ENCODE data around the gene TEX10. TPM values are rescaled to one million over a fixed set of nuclear protein-coding genes. Genes with fewer than 3 reads are reported as not detected.
A peak's percentile ranks its signal among the peaks of the same experiment; 100 is the strongest.

TEX10 gene
- total and polyA plus RNA-seq, 4 donors: 24.9 to 33.5 (median 25.6) TPM

- no peaks in the 10 kb centered on the region for H3K4me1 ChIP-seq (ENCODE audit: control insufficient read depth, insufficient read depth, low read length)
- no peak overlapping the region for H3K4me3 ChIP-seq (ENCODE audit: low read depth, low read length)
- DNase-seq (ENCODE audit: low read depth in 4 of 6, low spot score in 6 of 6): no peak
- WGBS (ENCODE audit: insufficient coverage): no CpG with 5 or more reads among the region's 2 CpGs
- no peak overlapping the region for H3K27ac ChIP-seq (ENCODE audit: low read depth, low read length)
- peaks cover 3% of the 10 kb centered on the region for H3K9me3 ChIP-seq (ENCODE audit: control insufficient read depth, insufficient read depth, low read length)
- peaks cover 4% of the 10 kb centered on the region for H3K36me3 ChIP-seq (ENCODE audit: control insufficient read depth, insufficient read depth, low read length)
- no peaks in the 10 kb centered on the region for H3K27me3 ChIP-seq (ENCODE audit: control insufficient read depth, insufficient read depth, low read length)
Observed at GRCh38 chr9:100281066-100281465, 71.7 kb downstream of the TEX10 start.

- Histone ChIP-seq H3K27ac (ENCODE audit: low read depth, low read length) (no peak overlapping the region), H3K4me3 (ENCODE audit: low read depth, low read length) (no peak overlapping the region), H3K9me3 (ENCODE audit: control insufficient read depth, insufficient read depth, low read length) (no peaks in the 10 kb centered on the region), H3K27me3 (ENCODE audit: control insufficient read depth, insufficient read depth, low read length) (no peaks in the 10 kb centered on the region), H3K36me3 (ENCODE audit: control insufficient read depth, insufficient read depth, low read length) (peaks cover 11% of the 10 kb centered on the region), H3K4me1 (ENCODE audit: control insufficient read depth, insufficient read depth, low read length) (no peaks in the 10 kb centered on the region)
- peak in 1 of 6 donors; percentile 27 for DNase-seq (ENCODE audit: low read depth in 4 of 6, low spot score in 6 of 6)
- WGBS (ENCODE audit: insufficient coverage): 77% methylated on average over 1 of the region's 5 CpGs
Observed at GRCh38 chr9:100277166-100277979, 75.4 kb downstream of the TEX10 start.

- no peak for DNase-seq (ENCODE audit: low read depth in 4 of 6, low spot score in 6 of 6)
- Histone ChIP-seq H3K27me3 (ENCODE audit: control insufficient read depth, insufficient read depth, low read length) (no peaks in the 10 kb centered on the region), H3K4me3 (ENCODE audit: low read depth, low read length) (no peak overlapping the region), H3K4me1 (ENCODE audit: control insufficient read depth, insufficient read depth, low read length) (no peaks in the 10 kb centered on the region), H3K9me3 (ENCODE audit: control insufficient read depth, insufficient read depth, low read length) (no peaks in the 10 kb centered on the region), H3K36me3 (ENCODE audit: control insufficient read depth, insufficient read depth, low read length) (peaks cover 18% of the 10 kb centered on the region), H3K27ac (ENCODE audit: low read depth, low read length) (no peak overlapping the region)
- whole genome bisulfite sequencing (ENCODE audit: insufficient coverage): no CpG with 5 or more reads among the region's 1 CpG
Observed at GRCh38 chr9:100269656-100270055, 83.1 kb downstream of the TEX10 start.

- peaks cover 10% of the 10 kb centered on the region for H3K36me3 ChIP-seq (ENCODE audit: control insufficient read depth, insufficient read depth, low read length)
- H3K27me3 ChIP-seq (ENCODE audit: control insufficient read depth, insufficient read depth, low read length): no peaks in the 10 kb centered on the region
- H3K9me3 ChIP-seq (ENCODE audit: control insufficient read depth, insufficient read depth, low read length): no peaks in the 10 kb centered on the region
- H3K4me1 ChIP-seq (ENCODE audit: control insufficient read depth, insufficient read depth, low read length): no peaks in the 10 kb centered on the region
- H3K4me3 ChIP-seq (ENCODE audit: low read depth, low read length): no peak overlapping the region
- DNase-seq (ENCODE audit: low read depth in 4 of 6, low spot score in 6 of 6): no peak
- no peak overlapping the region for H3K27ac ChIP-seq (ENCODE audit: low read depth, low read length)
- WGBS (ENCODE audit: insufficient coverage): 84% methylated on average over 2 of the region's 4 CpGs
Observed at GRCh38 chr9:100268271-100268670, 84.5 kb downstream of the TEX10 start.

GRCh38 chr9:100267211-100267610 lies 85.5 kb downstream of the TEX10 start:
- no peak for DNase-seq (ENCODE audit: low read depth in 4 of 6, low spot score in 6 of 6)
- Histone ChIP-seq H3K4me3 (ENCODE audit: low read depth, low read length) (no peak overlapping the region), H3K4me1 (ENCODE audit: control insufficient read depth, insufficient read depth, low read length) (no peaks in the 10 kb centered on the region), H3K36me3 (ENCODE audit: control insufficient read depth, insufficient read depth, low read length) (peaks cover 8% of the 10 kb centered on the region), H3K27me3 (ENCODE audit: control insufficient read depth, insufficient read depth, low read length) (no peaks in the 10 kb centered on the region), H3K27ac (ENCODE audit: low read depth, low read length) (no peak overlapping the region), H3K9me3 (ENCODE audit: control insufficient read depth, insufficient read depth, low read length) (no peaks in the 10 kb centered on the region)
- no CpG with 5 or more reads among the region's 3 CpGs for WGBS (ENCODE audit: insufficient coverage)

Other genes with a start within 250 kb of the TEX10 start
- gene MSANTD3, start 74.2 kb upstream of the TEX10 start, total RNA-seq: 10 to 100 TPM; 22.2 to 30.5 TPM
- 10 to 100 TPM; 32.5 to 32.9 TPM for gene MSANTD3, start 74.2 kb upstream of the TEX10 start, polyA plus RNA-seq (ENCODE audit: insufficient read length in 2 of 2)
- 10 to 100 TPM; 13.1 to 13.5 TPM for gene TMEFF1, start 120.2 kb upstream of the TEX10 start, total RNA-seq
- gene TMEFF1, start 120.2 kb upstream of the TEX10 start, polyA plus RNA-seq (ENCODE audit: insufficient read length in 2 of 2): 10 to 100 TPM; 17.8 to 18.0 TPM
- gene CAVIN4, start 225.1 kb upstream of the TEX10 start, total RNA-seq: 1 to 10 TPM; 2.9 to 3.1 TPM
- gene CAVIN4, start 225.1 kb upstream of the TEX10 start, polyA plus RNA-seq (ENCODE audit: insufficient read length in 2 of 2): 1 to 10 TPM; 1.8 to 3.3 TPM

All from spinal cord (tissue), 10 donors.